ENCODE measurements around the gene ARHGAP30. TPM values are rescaled to one million over a fixed set of nuclear protein-coding genes. Genes with fewer than 3 reads are reported as not detected.

Gene ARHGAP30
- total RNA-seq, 1 donor from 2014 or later, result not detected

- no peak for TF ChIP-seq CTCF (IDR thresholded peaks at IDR 0.05; ENCODE audit: partially characterized antibody, unreplicated experiment)
- H3K9me3 Mint-ChIP-seq (ENCODE audit: unreplicated experiment), result no peaks in the 10 kb centered on the region
- DNase-seq, result no peak
- H3K27me3 Mint-ChIP-seq (ENCODE audit: unreplicated experiment), result no peaks in the 10 kb centered on the region
- no peak overlapping the region for H3K27ac Mint-ChIP-seq (ENCODE audit: unreplicated experiment)
- H3K36me3 Mint-ChIP-seq (ENCODE audit: unreplicated experiment), result no peaks in the 10 kb centered on the region
- no peaks in the 10 kb centered on the region for H3K4me1 Mint-ChIP-seq (ENCODE audit: low read depth, unreplicated experiment)
- no peak overlapping the region for H3K4me3 Mint-ChIP-seq (ENCODE audit: unreplicated experiment)
These were observed 68.2 kb downstream of the ARHGAP30 start for GRCh38 chr1:161001525-161001924.

GRCh38 chr1:161000736-161001480 is 68.8 kb downstream of the ARHGAP30 start:
- no peaks in the 10 kb centered on the region for H3K4me1 Mint-ChIP-seq (ENCODE audit: low read depth, unreplicated experiment)
- no peaks in the 10 kb centered on the region for H3K27me3 Mint-ChIP-seq (ENCODE audit: unreplicated experiment)
- no peak for TF ChIP-seq CTCF (IDR thresholded peaks at IDR 0.05; ENCODE audit: partially characterized antibody, unreplicated experiment)
- no peak overlapping the region for H3K4me3 Mint-ChIP-seq (ENCODE audit: unreplicated experiment)
- no peak overlapping the region for H3K27ac Mint-ChIP-seq (ENCODE audit: unreplicated experiment)
- no peak for DNase-seq
- no peaks in the 10 kb centered on the region for H3K9me3 Mint-ChIP-seq (ENCODE audit: unreplicated experiment)
- H3K36me3 Mint-ChIP-seq (ENCODE audit: unreplicated experiment), result no peaks in the 10 kb centered on the region

DNA sequence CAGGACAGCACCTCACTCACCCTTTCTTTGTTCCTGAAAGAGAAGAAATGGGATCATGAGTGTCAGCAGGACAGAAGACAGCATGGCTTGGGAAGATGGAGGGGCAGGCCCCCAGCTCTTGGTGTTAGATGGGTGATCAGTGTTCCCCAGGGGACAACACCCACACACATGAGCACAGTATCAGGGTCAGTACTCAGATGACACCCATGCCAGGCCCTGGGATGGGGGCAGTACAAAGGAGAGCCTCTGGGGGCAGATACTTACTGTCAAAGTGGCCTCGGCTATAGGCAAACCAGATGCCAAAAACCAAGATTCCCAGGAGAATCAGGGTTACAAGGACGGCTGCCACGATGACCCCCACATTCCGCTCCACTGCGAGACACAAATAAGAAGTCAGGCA is 70.3 kb downstream of the ARHGAP30 start:
- H3K4me3 Mint-ChIP-seq (ENCODE audit: unreplicated experiment), result no peak overlapping the region
- no peak overlapping the region for H3K27ac Mint-ChIP-seq (ENCODE audit: unreplicated experiment)
- DNase-seq, result no peak
- no peaks in the 10 kb centered on the region for H3K36me3 Mint-ChIP-seq (ENCODE audit: unreplicated experiment)
- no peaks in the 10 kb centered on the region for H3K4me1 Mint-ChIP-seq (ENCODE audit: low read depth, unreplicated experiment)
- no peak for TF ChIP-seq CTCF (IDR thresholded peaks at IDR 0.05; ENCODE audit: partially characterized antibody, unreplicated experiment)
- no peaks in the 10 kb centered on the region for H3K9me3 Mint-ChIP-seq (ENCODE audit: unreplicated experiment)
- no peaks in the 10 kb centered on the region for H3K27me3 Mint-ChIP-seq (ENCODE audit: unreplicated experiment)

DNA sequence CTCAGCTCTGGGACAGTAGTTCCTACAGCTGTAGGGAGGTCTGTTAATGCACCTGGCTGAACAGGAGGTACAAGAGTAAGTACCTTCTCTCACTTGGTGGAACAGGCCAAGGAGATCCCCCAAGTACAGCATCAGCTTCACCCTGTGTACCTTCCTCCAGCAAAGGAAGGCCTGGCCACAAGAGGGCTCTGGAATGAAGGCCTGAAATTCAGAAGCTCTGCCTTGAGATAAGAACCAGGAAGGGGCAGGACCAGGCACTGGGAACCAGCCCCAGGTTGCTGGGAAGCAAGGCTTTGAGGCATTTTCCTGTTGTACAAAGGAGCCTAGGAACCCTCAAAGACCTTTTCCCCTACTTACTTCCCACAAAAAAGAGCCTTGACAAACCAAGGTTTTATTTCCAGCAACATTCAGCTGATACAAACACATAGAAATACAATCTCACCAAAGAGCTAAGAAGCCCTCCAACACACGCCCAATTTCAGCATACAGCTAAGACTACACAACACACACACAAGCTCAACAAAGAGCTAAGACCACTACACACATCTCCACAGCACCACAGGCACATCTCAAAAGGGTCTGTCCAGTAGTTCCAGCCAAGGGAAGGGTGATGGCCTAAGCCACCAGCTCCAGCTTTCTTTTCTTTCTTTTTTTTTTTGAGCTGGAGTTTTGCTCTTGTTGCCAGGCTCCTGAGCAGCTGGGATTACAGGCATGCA is 72.2 kb downstream of the ARHGAP30 start:
- Mint-ChIP-seq H3K4me1 (ENCODE audit: low read depth, unreplicated experiment) (no peaks in the 10 kb centered on the region), H3K27ac (ENCODE audit: unreplicated experiment) (no peak overlapping the region), H3K36me3 (ENCODE audit: unreplicated experiment) (no peaks in the 10 kb centered on the region), H3K9me3 (ENCODE audit: unreplicated experiment) (no peaks in the 10 kb centered on the region), H3K4me3 (ENCODE audit: unreplicated experiment) (no peak overlapping the region), H3K27me3 (ENCODE audit: unreplicated experiment) (no peaks in the 10 kb centered on the region)
- peak; percentile 23 for TF ChIP-seq CTCF (IDR thresholded peaks at IDR 0.05; ENCODE audit: partially characterized antibody, unreplicated experiment)
- DNase-seq, result peak; percentile 46

Other genes with a start within 250 kb of the ARHGAP30 start
- gene CD244, start 207.0 kb downstream of the ARHGAP30 start, total RNA-seq (ENCODE audit: unreplicated experiment), result not detected
- gene ITLN1, start 184.7 kb downstream of the ARHGAP30 start, total RNA-seq (ENCODE audit: unreplicated experiment), result not detected
- gene ITLN2, start 115.1 kb downstream of the ARHGAP30 start, total RNA-seq (ENCODE audit: unreplicated experiment), result not detected
- gene F11R, start 48.7 kb downstream of the ARHGAP30 start, total RNA-seq (ENCODE audit: unreplicated experiment), result 7.7 TPM
- 24.2 TPM for gene TSTD1, start 30.9 kb downstream of the ARHGAP30 start, total RNA-seq (ENCODE audit: unreplicated experiment)
- 158 TPM for gene USF1, start 23.9 kb downstream of the ARHGAP30 start, total RNA-seq (ENCODE audit: unreplicated experiment)
- 0.39 TPM for gene NECTIN4, start 19.7 kb upstream of the ARHGAP30 start, total RNA-seq (ENCODE audit: unreplicated experiment)
- 10.9 TPM for gene KLHDC9, start 28.5 kb upstream of the ARHGAP30 start, total RNA-seq (ENCODE audit: unreplicated experiment)
- 83.7 TPM for gene PFDN2, start 48.1 kb upstream of the ARHGAP30 start, total RNA-seq (ENCODE audit: unreplicated experiment)
- 40.2 TPM for gene NIT1, start 48.2 kb upstream of the ARHGAP30 start, total RNA-seq (ENCODE audit: unreplicated experiment)
- gene DEDD, start 62.8 kb upstream of the ARHGAP30 start, total RNA-seq (ENCODE audit: unreplicated experiment), result 34.6 TPM
- gene UFC1, start 84.1 kb upstream of the ARHGAP30 start, total RNA-seq (ENCODE audit: unreplicated experiment), result 59.2 TPM
- 21.5 TPM for gene USP21, start 89.6 kb upstream of the ARHGAP30 start, total RNA-seq (ENCODE audit: unreplicated experiment)
- gene PPOX, start 96.5 kb upstream of the ARHGAP30 start, total RNA-seq (ENCODE audit: unreplicated experiment), result 53.2 TPM
- gene B4GALT3, start 107.6 kb upstream of the ARHGAP30 start, total RNA-seq (ENCODE audit: unreplicated experiment), result 35.7 TPM
- 12.3 TPM for gene ADAMTS4, start 129.2 kb upstream of the ARHGAP30 start, total RNA-seq (ENCODE audit: unreplicated experiment)
- gene NDUFS2, start 132.5 kb upstream of the ARHGAP30 start, total RNA-seq (ENCODE audit: unreplicated experiment), result 112 TPM
- 1.3 TPM for gene FCER1G, start 145.4 kb upstream of the ARHGAP30 start, total RNA-seq (ENCODE audit: unreplicated experiment)
- not detected for gene APOA2, start 153.7 kb upstream of the ARHGAP30 start, total RNA-seq (ENCODE audit: unreplicated experiment)
- gene TOMM40L, start 156.2 kb upstream of the ARHGAP30 start, total RNA-seq (ENCODE audit: unreplicated experiment), result 20.7 TPM
- not detected for gene NR1I3, start 168.3 kb upstream of the ARHGAP30 start, total RNA-seq (ENCODE audit: unreplicated experiment)
- gene PCP4L1, start 188.9 kb upstream of the ARHGAP30 start, total RNA-seq (ENCODE audit: unreplicated experiment), result 1.1 TPM
- 16.4 TPM for gene MPZ, start 240.1 kb upstream of the ARHGAP30 start, total RNA-seq (ENCODE audit: unreplicated experiment)
- gene SDHC, start 244.5 kb upstream of the ARHGAP30 start, total RNA-seq (ENCODE audit: unreplicated experiment), result 170 TPM

Measured in glutamatergic neuron (in vitro differentiated cells).